PFSK-1 (cell line): ENCODE results near the gene RPS6KA2.

ENCODE experiments used
- FOXP2 ChIP-seq: optimal IDR thresholded peaks from 2 replicates; pipeline ENCODE3; 2011; ENCODE audit warnings: borderline replicate concordance, control low read depth, inconsistent platforms; ENCODE audit not compliant: insufficient read depth; ENCODE audit errors: extremely low read length, extremely low read depth
- POLR2AphosphoS5 ChIP-seq: IDR thresholded peaks from 2 replicates; pipeline ENCODE4 v1.6.1; 2012; ENCODE audit warnings: low read depth, mild to moderate bottlenecking, control low read depth, low read length, moderate library complexity
- SIN3A ChIP-seq: IDR thresholded peaks from 2 replicates; pipeline ENCODE4 v1.6.1; 2012; ENCODE audit warnings: mild to moderate bottlenecking, low read length, moderate library complexity, borderline replicate concordance; ENCODE audit not compliant: insufficient read depth
- TAF1 ChIP-seq: IDR thresholded peaks from 2 replicates; pipeline ENCODE4 v1.6.1; 2012; ENCODE audit warnings: low read length, control low read depth, borderline replicate concordance; ENCODE audit not compliant: insufficient read depth
- TF ChIP-seq, protein P1 (sequence below), 2 experiments: IDR thresholded peaks; 2 replicates each; pipeline versions ENCODE4 v1.6.1 to v1.8.0; 2011 to 2012; ENCODE audit warnings: low read depth in 2 of 2, low read length in 2 of 2, control low read depth in 1 of 2, inconsistent platforms in 1 of 2, mild to moderate bottlenecking in 1 of 2, moderate library complexity in 1 of 2; ENCODE audit not compliant: insufficient read depth in 1 of 2

The RPS6KA2 gene

GRCh38 chr6:166369782-166370181 is 257.3 kb downstream of the RPS6KA2 start:
- no peak for TF ChIP-seq FOXP2
- TF ChIP-seq, protein P1, sequence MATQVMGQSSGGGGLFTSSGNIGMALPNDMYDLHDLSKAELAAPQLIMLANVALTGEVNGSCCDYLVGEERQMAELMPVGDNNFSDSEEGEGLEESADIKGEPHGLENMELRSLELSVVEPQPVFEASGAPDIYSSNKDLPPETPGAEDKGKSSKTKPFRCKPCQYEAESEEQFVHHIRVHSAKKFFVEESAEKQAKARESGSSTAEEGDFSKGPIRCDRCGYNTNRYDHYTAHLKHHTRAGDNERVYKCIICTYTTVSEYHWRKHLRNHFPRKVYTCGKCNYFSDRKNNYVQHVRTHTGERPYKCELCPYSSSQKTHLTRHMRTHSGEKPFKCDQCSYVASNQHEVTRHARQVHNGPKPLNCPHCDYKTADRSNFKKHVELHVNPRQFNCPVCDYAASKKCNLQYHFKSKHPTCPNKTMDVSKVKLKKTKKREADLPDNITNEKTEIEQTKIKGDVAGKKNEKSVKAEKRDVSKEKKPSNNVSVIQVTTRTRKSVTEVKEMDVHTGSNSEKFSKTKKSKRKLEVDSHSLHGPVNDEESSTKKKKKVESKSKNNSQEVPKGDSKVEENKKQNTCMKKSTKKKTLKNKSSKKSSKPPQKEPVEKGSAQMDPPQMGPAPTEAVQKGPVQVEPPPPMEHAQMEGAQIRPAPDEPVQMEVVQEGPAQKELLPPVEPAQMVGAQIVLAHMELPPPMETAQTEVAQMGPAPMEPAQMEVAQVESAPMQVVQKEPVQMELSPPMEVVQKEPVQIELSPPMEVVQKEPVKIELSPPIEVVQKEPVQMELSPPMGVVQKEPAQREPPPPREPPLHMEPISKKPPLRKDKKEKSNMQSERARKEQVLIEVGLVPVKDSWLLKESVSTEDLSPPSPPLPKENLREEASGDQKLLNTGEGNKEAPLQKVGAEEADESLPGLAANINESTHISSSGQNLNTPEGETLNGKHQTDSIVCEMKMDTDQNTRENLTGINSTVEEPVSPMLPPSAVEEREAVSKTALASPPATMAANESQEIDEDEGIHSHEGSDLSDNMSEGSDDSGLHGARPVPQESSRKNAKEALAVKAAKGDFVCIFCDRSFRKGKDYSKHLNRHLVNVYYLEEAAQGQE (IDR thresholded peaks at IDR 0.05; ENCODE audit: insufficient read depth in 1 of 2, low read depth in 2 of 2, low read length in 2 of 2): no peak
- no peak for TF ChIP-seq TAF1
- TF ChIP-seq SIN3A: no peak
- no peak for TF ChIP-seq POLR2AphosphoS5

DNA sequence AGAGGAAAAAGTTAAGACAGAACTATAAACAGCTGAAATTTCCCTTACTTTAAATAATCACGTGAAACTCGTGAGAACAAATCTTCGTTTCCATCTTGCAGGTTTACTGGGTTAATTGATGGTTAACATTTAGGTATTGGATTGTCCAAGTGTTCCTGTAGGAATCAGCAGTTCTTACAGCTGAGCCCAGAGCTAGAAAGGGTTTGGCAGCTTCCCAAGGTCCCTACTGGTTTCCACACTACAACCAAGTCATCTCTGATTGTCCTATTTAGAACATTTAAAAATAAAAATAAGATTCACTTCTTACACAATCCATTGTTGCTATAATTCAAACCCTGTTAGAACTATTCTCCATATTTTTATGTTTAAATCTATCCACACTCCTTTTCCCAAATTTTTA is 260.1 kb downstream of the RPS6KA2 start:
- TF ChIP-seq SIN3A (no peak), FOXP2 (no peak), POLR2AphosphoS5 (no peak), TAF1 (no peak)
- TF ChIP-seq, protein P1 (IDR thresholded peaks at IDR 0.05; ENCODE audit: insufficient read depth in 1 of 2, low read depth in 2 of 2, low read length in 2 of 2): no peak

GRCh38 chr6:166365806-166366205 is 261.2 kb downstream of the RPS6KA2 start:
- TF ChIP-seq, protein P1 (IDR thresholded peaks at IDR 0.05; ENCODE audit: insufficient read depth in 1 of 2, low read depth in 2 of 2, low read length in 2 of 2): no peak
- TF ChIP-seq SIN3A: no peak
- no peak for TF ChIP-seq TAF1

- no peak for TF ChIP-seq POLR2AphosphoS5
- TF ChIP-seq, protein P1 (IDR thresholded peaks at IDR 0.05; ENCODE audit: insufficient read depth in 1 of 2, low read depth in 2 of 2, low read length in 2 of 2): no peak
- TF ChIP-seq FOXP2: no peak
- TF ChIP-seq TAF1: no peak
- TF ChIP-seq SIN3A: no peak
These were observed 261.8 kb downstream of the RPS6KA2 start for GRCh38 chr6:166365221-166365620.

DNA sequence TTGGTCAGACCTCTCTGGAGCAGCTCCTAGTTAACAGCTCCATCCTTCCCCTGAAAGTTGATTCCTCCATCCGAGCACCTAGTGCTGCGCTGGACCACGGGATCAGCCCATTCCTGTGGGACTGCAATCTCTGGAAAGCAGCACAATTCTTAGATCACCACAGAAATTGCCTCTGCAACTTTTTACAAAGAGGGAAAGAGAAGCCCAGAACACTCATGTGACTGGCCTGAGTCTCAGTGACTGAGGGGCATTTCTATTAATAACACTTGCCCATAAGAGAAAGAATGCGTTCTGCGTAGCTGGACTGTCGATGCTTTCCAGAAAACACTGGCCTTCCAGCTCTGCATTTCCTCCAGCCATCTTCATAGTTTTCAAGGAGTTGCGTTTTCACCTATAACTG is 262.6 kb downstream of the RPS6KA2 start:
- TF ChIP-seq TAF1 (no peak), FOXP2 (no peak), POLR2AphosphoS5 (no peak), SIN3A (no peak)
- TF ChIP-seq, protein P1 (IDR thresholded peaks at IDR 0.05; ENCODE audit: insufficient read depth in 1 of 2, low read depth in 2 of 2, low read length in 2 of 2): no peak
